ENCODE measurements around the gene SRSF9.
"Not testable (repeated sequence)": the region's sequence is repeated elsewhere in the genome, so short reads cannot be mapped to it uniquely, and the experiment has no call there.

Gene SRSF9

DNA sequence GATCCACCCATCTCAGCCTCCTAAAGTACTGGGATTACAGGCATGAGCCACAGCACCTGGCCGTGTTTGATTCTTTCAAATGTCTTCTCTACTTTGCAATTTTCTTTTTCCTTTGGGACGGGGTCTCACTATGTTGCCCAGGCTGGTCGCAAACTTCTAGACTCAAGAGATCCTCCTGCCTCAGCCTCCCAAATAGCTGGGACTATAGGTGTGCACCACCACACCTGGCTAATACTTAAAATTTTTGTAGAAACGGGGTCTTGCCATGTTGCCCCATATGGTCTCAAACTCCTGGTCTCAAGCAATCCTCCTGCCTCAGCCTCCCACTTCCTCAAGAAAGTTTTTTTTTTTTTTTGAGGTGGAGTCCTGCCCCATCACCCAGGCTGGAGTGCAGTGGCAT is 21.6 kb downstream of the SRSF9 start:
- H3K36me3 ChIP-seq (ENCODE audit: control insufficient read depth in 2 of 2, insufficient read depth in 2 of 2, low read length in 2 of 2), result peaks cover 15 to 16% of the 10 kb centered on the region in 2 donors
- no peaks in the 10 kb centered on the region for H3K9me3 ChIP-seq (ENCODE audit: control insufficient read depth in 2 of 2, low read length in 2 of 2)
- H3K9ac ChIP-seq (ENCODE audit: low read length in 2 of 2), result no peak overlapping the region
- H3K27ac ChIP-seq (ENCODE audit: low read length), result no peak overlapping the region
- peaks cover 26% of the 10 kb centered on the region for H3K4me1 ChIP-seq (ENCODE audit: control insufficient read depth, insufficient read depth, low read length)
- H3K27me3 ChIP-seq (ENCODE audit: control insufficient read depth in 1 of 2, insufficient read depth in 2 of 2, low read length in 2 of 2), result no peaks in the 10 kb centered on the region
- H3K4me3 ChIP-seq (ENCODE audit: low read length in 2 of 2), result no peak overlapping the region

DNA sequence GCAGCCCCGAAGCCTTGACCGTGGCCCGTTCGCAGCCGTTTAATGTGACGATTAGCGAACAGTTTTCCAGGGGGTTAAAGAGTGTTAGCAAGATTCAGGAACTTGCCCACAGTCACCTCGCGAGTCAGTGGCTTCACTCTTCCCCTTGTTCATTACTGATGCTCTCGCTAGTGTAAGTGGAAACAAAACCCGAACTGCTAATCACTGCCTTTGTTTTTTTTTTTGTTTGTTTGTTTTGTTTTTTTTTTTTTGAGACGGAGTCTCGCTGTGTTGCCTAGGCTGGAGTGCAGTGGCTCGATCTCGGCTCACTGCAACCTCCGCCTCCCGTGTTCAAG is 22.7 kb downstream of the SRSF9 start:
- peak overlapping the region; percentile 84 for H3K27ac ChIP-seq (ENCODE audit: low read length)
- not testable (repeated sequence) for H3K9me3 ChIP-seq (ENCODE audit: control insufficient read depth in 2 of 2, low read length in 2 of 2); H3K27me3 ChIP-seq (ENCODE audit: control insufficient read depth in 1 of 2, insufficient read depth in 2 of 2, low read length in 2 of 2)
- peaks cover 26% of the 10 kb centered on the region for H3K4me1 ChIP-seq (ENCODE audit: control insufficient read depth, insufficient read depth, low read length)
- H3K36me3 ChIP-seq (ENCODE audit: control insufficient read depth in 2 of 2, insufficient read depth in 2 of 2, low read length in 2 of 2), result peaks cover 14 to 16% of the 10 kb centered on the region in 2 donors
- peak overlapping the region; percentile 95 to 99 for H3K9ac ChIP-seq (ENCODE audit: low read length in 2 of 2)
- peak overlapping the region; percentile 99 for H3K4me3 ChIP-seq (ENCODE audit: low read length in 2 of 2)

- peaks cover 26% of the 10 kb centered on the region for H3K4me1 ChIP-seq (ENCODE audit: control insufficient read depth, insufficient read depth, low read length)
- no peaks in the 10 kb centered on the region for H3K27me3 ChIP-seq (ENCODE audit: control insufficient read depth in 1 of 2, insufficient read depth in 2 of 2, low read length in 2 of 2)
- H3K9ac ChIP-seq (ENCODE audit: low read length in 2 of 2), result peak within 1 kb of the TSS; percentile 95 to 99
- peak within 1 kb of the TSS; percentile 99 for H3K4me3 ChIP-seq (ENCODE audit: low read length in 2 of 2)
- H3K36me3 ChIP-seq (ENCODE audit: control insufficient read depth in 2 of 2, insufficient read depth in 2 of 2, low read length in 2 of 2), result peaks cover 14 to 16% of the 10 kb centered on the region in 2 donors
- H3K9me3 ChIP-seq (ENCODE audit: control insufficient read depth in 2 of 2, low read length in 2 of 2), result no peaks in the 10 kb centered on the region
- H3K27ac ChIP-seq (ENCODE audit: low read length), result peak within 1 kb of the TSS; percentile 84
Measured at GRCh38 chr12:120445911-120446843, 23.4 kb downstream of the SRSF9 start, which contains the start of the genes GATC and TRIAP1. Gene GATC (plus strand): TSS chr12:120446444. CDS start chr12:120446481, 37 bp downstream. Gene TRIAP1 (minus strand): TSS chr12:120446384. CDS start chr12:120446372, 12 bp downstream.

- H3K4me3 ChIP-seq (ENCODE audit: low read length in 2 of 2), result no peak overlapping the region
- H3K36me3 ChIP-seq (ENCODE audit: control insufficient read depth in 2 of 2, insufficient read depth in 2 of 2, low read length in 2 of 2), result peaks cover 14 to 19% of the 10 kb centered on the region in 2 donors
- no peak overlapping the region for H3K27ac ChIP-seq (ENCODE audit: low read length)
- H3K27me3 ChIP-seq (ENCODE audit: control insufficient read depth in 1 of 2, insufficient read depth in 2 of 2, low read length in 2 of 2), result no peaks in the 10 kb centered on the region
- peaks cover 28% of the 10 kb centered on the region for H3K4me1 ChIP-seq (ENCODE audit: control insufficient read depth, insufficient read depth, low read length)
- H3K9me3 ChIP-seq (ENCODE audit: control insufficient read depth in 2 of 2, low read length in 2 of 2), result no peaks in the 10 kb centered on the region
- H3K9ac ChIP-seq (ENCODE audit: low read length in 2 of 2), result no peak overlapping the region
Measured at GRCh38 chr12:120444676-120445075, 24.9 kb downstream of the SRSF9 start.

DNA sequence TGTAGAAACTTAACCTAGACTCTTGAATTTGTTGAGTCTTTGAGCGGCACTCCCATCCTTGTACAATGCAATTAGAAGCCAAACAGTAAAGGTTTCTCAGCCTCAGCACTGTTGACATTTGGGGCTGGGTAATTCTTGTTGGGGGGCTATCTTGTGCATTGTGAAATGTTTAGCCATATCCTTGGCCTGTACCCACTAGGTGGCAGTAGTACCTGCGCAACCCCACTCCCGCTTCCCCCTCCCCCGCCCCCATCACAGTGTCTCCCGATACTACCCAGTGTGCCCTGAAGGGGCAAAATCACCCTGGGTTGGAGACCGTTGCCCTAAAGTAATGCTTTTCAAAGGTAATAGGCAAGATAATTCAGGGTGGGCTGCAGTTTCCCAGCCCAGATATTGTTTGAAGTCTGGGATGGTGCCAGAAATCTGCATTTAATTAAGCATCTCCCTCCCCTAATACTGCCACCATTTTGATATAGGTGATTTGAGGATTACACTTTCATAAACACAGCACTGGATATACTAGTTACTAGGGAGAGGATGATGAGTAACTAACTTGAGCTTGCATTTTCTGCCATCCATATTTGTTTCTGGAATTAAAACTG is 29.8 kb downstream of the SRSF9 start:
- no peaks in the 10 kb centered on the region for H3K27me3 ChIP-seq (ENCODE audit: control insufficient read depth in 1 of 2, insufficient read depth in 2 of 2, low read length in 2 of 2)
- H3K9me3 ChIP-seq (ENCODE audit: control insufficient read depth in 2 of 2, low read length in 2 of 2), result no peaks in the 10 kb centered on the region
- no peak overlapping the region for H3K9ac ChIP-seq (ENCODE audit: low read length in 2 of 2)
- peaks cover 19% of the 10 kb centered on the region for H3K4me1 ChIP-seq (ENCODE audit: control insufficient read depth, insufficient read depth, low read length)
- H3K4me3 ChIP-seq (ENCODE audit: low read length in 2 of 2), result no peak overlapping the region
- no peak overlapping the region for H3K27ac ChIP-seq (ENCODE audit: low read length)
- H3K36me3 ChIP-seq (ENCODE audit: control insufficient read depth in 2 of 2, insufficient read depth in 2 of 2, low read length in 2 of 2), result peaks cover 14 to 22% of the 10 kb centered on the region in 2 donors

DNA sequence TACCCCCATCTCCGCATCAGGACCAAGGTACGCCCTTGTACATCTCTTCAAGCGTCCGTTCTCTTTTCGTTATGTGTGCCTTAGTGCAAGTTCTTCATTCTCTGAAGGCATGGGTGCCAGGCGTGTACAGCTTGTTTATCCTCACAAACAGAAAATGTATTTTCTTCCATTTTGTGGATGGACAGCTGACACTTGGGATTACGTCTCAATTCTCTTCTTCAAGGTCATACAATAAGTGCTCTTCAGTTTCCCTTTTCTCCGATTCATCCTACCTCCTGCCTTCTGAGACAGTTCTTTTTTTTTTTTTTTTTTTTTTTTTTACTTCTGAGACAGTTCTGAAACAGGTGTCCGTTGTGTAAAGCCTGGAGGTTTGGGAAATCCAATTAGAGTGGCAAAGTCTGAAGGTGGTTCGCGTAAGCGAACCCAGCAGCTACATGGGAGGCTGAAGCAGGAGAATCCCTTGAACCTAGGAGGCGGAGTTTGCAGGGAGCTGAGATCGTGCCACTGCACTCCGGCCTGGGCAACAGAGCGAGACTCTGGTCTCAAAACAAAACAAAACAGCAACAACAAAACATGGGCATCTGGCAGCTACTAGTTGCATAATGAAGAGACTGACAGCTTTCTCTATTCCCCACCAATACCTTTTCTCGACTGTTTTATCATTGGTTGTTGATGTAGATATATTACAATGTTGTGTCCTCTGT is 30.9 kb downstream of the SRSF9 start:
- peak overlapping the region; percentile 75 to 79 for H3K9ac ChIP-seq (ENCODE audit: low read length in 2 of 2)
- peaks cover 4 to 15% of the 10 kb centered on the region in 2 donors for H3K36me3 ChIP-seq (ENCODE audit: control insufficient read depth in 2 of 2, insufficient read depth in 2 of 2, low read length in 2 of 2)
- peak overlapping the region; percentile 82 to 86 for H3K4me3 ChIP-seq (ENCODE audit: low read length in 2 of 2)
- no peaks in the 10 kb centered on the region for H3K9me3 ChIP-seq (ENCODE audit: control insufficient read depth in 2 of 2, low read length in 2 of 2)
- no peaks in the 10 kb centered on the region for H3K27me3 ChIP-seq (ENCODE audit: control insufficient read depth in 1 of 2, insufficient read depth in 2 of 2, low read length in 2 of 2)
- peak overlapping the region; percentile 73 for H3K27ac ChIP-seq (ENCODE audit: low read length)
- peaks cover 19% of the 10 kb centered on the region for H3K4me1 ChIP-seq (ENCODE audit: control insufficient read depth, insufficient read depth, low read length)

GRCh38 chr12:120437735-120438494 is 31.6 kb downstream of the SRSF9 start, which contains the start of gene COX6A1:
Gene COX6A1 (plus strand): TSS chr12:120438113. CDS start chr12:120438127, 14 bp downstream.
- Histone ChIP-seq H3K9ac (ENCODE audit: low read length in 2 of 2) (peak within 1 kb of the TSS; percentile 75 to 79), H3K27me3 (ENCODE audit: control insufficient read depth in 1 of 2, insufficient read depth in 2 of 2, low read length in 2 of 2) (no peaks in the 10 kb centered on the region), H3K36me3 (ENCODE audit: control insufficient read depth in 2 of 2, insufficient read depth in 2 of 2, low read length in 2 of 2) (peaks cover under 1 to 11% of the 10 kb centered on the region in 2 donors), H3K4me3 (ENCODE audit: low read length in 2 of 2) (peak within 1 kb of the TSS; percentile 82 to 86), H3K27ac (ENCODE audit: low read length) (peak within 1 kb of the TSS; percentile 73), H3K4me1 (ENCODE audit: control insufficient read depth, insufficient read depth, low read length) (peaks cover 19% of the 10 kb centered on the region), H3K9me3 (ENCODE audit: control insufficient read depth in 2 of 2, low read length in 2 of 2) (no peaks in the 10 kb centered on the region)

GRCh38 chr12:120432772-120433525 is 36.6 kb downstream of the SRSF9 start:
- H3K9ac ChIP-seq (ENCODE audit: low read length in 2 of 2), result no peak overlapping the region
- no peaks in the 10 kb centered on the region for H3K36me3 ChIP-seq (ENCODE audit: control insufficient read depth in 2 of 2, insufficient read depth in 2 of 2, low read length in 2 of 2)

GRCh38 chr12:120429368-120429767 is 40.2 kb downstream of the SRSF9 start:
- no peaks in the 10 kb centered on the region for H3K36me3 ChIP-seq (ENCODE audit: control insufficient read depth in 2 of 2, insufficient read depth in 2 of 2, low read length in 2 of 2)
- H3K27me3 ChIP-seq (ENCODE audit: control insufficient read depth in 1 of 2, insufficient read depth in 2 of 2, low read length in 2 of 2), result no peaks in the 10 kb centered on the region
- H3K4me3 ChIP-seq (ENCODE audit: low read length in 2 of 2), result no peak overlapping the region
- no peak overlapping the region for H3K9ac ChIP-seq (ENCODE audit: low read length in 2 of 2)
- no peaks in the 10 kb centered on the region for H3K9me3 ChIP-seq (ENCODE audit: control insufficient read depth in 2 of 2, low read length in 2 of 2)
- no peak overlapping the region for H3K27ac ChIP-seq (ENCODE audit: low read length)
- no peaks in the 10 kb centered on the region for H3K4me1 ChIP-seq (ENCODE audit: control insufficient read depth, insufficient read depth, low read length)

More at GRCh38 chr12:120432772-120433525, 36.6 kb downstream of the SRSF9 start:
- no peaks in the 10 kb centered on the region for H3K27me3 ChIP-seq (ENCODE audit: control insufficient read depth in 1 of 2, insufficient read depth in 2 of 2, low read length in 2 of 2)
- no peak overlapping the region for H3K27ac ChIP-seq (ENCODE audit: low read length)
- H3K4me3 ChIP-seq (ENCODE audit: low read length in 2 of 2), result no peak overlapping the region
- peaks cover 4% of the 10 kb centered on the region for H3K4me1 ChIP-seq (ENCODE audit: control insufficient read depth, insufficient read depth, low read length)
- H3K9me3 ChIP-seq (ENCODE audit: control insufficient read depth in 2 of 2, low read length in 2 of 2), result no peaks in the 10 kb centered on the region
